ENCODE measurements around the gene MACF1.

DNA sequence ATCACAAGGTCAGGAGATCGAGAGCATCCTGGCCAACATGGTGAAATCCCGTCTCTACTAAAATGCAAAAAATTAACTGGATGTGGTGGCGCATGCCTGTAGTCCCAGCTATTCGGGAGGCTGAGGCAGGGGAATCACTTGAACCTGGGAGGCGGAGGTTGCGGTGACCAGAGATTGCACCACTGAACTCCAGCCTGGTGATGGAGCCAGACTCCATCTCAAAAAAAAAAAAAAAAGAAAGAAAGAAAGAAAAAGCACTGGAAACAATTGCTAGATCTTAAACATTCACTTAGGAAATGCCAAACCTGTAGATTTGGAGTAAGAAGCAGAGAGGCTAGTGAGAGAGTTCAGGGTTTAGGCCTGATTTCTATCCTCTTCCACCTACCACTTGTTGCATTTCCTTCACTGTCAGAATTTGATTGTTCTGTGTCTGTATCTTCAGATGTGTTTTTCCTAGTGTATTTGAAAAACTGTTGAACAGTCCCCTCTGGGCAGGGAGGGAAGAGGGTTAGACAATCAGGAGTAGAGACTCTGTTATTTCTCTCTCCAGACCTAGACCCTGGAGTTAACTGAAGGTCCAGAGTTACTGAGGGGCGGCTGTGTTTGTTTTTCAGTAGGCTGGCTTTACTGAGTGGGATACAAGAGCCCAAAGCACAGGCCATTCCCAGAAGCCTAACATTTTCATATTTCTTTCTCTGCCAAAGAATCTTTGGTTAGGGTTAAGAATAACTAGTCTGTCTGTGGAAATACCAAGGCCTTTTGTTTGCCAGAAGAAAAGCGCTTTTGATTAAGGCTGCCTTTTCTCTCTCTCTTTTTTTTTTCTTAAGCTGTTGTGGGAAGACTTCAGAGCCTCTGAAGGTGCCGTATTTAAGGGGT is 31.1 kb upstream of the MACF1 start:
- TF ChIP-seq, protein P1, sequence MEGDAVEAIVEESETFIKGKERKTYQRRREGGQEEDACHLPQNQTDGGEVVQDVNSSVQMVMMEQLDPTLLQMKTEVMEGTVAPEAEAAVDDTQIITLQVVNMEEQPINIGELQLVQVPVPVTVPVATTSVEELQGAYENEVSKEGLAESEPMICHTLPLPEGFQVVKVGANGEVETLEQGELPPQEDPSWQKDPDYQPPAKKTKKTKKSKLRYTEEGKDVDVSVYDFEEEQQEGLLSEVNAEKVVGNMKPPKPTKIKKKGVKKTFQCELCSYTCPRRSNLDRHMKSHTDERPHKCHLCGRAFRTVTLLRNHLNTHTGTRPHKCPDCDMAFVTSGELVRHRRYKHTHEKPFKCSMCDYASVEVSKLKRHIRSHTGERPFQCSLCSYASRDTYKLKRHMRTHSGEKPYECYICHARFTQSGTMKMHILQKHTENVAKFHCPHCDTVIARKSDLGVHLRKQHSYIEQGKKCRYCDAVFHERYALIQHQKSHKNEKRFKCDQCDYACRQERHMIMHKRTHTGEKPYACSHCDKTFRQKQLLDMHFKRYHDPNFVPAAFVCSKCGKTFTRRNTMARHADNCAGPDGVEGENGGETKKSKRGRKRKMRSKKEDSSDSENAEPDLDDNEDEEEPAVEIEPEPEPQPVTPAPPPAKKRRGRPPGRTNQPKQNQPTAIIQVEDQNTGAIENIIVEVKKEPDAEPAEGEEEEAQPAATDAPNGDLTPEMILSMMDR (IDR thresholded peaks at IDR 0.05) = no peak
- no peak for TF ChIP-seq POLR2A (IDR thresholded peaks at IDR 0.05)

All from prostate gland (tissue), 2 donors.